OCI-LY3 (cell line): Measurements from ENCODE around the gene LRRTM3.

ENCODE experiments used
- H2AFZ ChIP-seq: fragments of 200-600, 300-600 bp; shearing (Covaris generic); 2 replicates; pipeline ENCODE4 v1.6.0; 2014; ENCODE audit warnings: antibody characterized with exemption, low read depth, low read length
- H3K27ac ChIP-seq: fragments of 200-600, 300-600 bp; sonication (generic); 2 replicates; pipeline ENCODE4 v1.5.1; 2014; ENCODE audit warnings: mild to moderate bottlenecking, low read length, moderate library complexity, mixed read lengths
- H3K27me3 ChIP-seq: fragments of 200-600, 300-600 bp; sonication (generic); 2 replicates; pipeline ENCODE4 v1.6.1; 2014; ENCODE audit warnings: low read depth, low read length, mixed read lengths
- H3K36me3 ChIP-seq: fragments of 200-600, 300-600 bp; sonication (generic); replicated peaks from 2 replicates; pipeline ENCODE3; 2014; ENCODE audit warnings: low read depth, low read length, mixed read lengths
- H3K4me1 ChIP-seq: fragments of 300-600, 200-600 bp; sonication (generic); 2 replicates; pipeline ENCODE4 v1.6.1; 2014; ENCODE audit warnings: low read length, mixed read lengths
- H3K4me2 ChIP-seq: fragments of 200-600, 300-600 bp; sonication (generic); 2 replicates; pipeline ENCODE4 v1.6.1; 2014; ENCODE audit warnings: low read length, mixed read lengths
- H3K4me3 ChIP-seq: fragments of 300-600, 200-600 bp; sonication (generic); 2 replicates; pipeline ENCODE4 v1.5.1; 2014; ENCODE audit warnings: antibody characterized with exemption, mild to moderate bottlenecking, low read length, moderate library complexity
- H3K79me2 ChIP-seq: fragments of 300-600, 200-600 bp; shearing (Covaris generic); 2 replicates; pipeline ENCODE4 v1.6.1; 2014; ENCODE audit warnings: mild to moderate bottlenecking, low read length, mixed read lengths
- H3K9ac ChIP-seq: fragments of 300-600, 200-600 bp; shearing (Covaris generic); 2 replicates; pipeline ENCODE4 v1.6.0; 2014; ENCODE audit warnings: mild to moderate bottlenecking, low read length, moderate library complexity
- H3K9me3 ChIP-seq: fragments of 200-600, 300-600 bp; shearing (Covaris generic); 2 replicates; pipeline ENCODE4 v1.6.1; 2014; ENCODE audit warnings: low read length, mixed read lengths; ENCODE audit not compliant: insufficient read depth
- H4K20me1 ChIP-seq: fragments of 200-600, 300-600 bp; sonication (generic); 2 replicates; pipeline ENCODE4 v1.6.1; 2016; ENCODE audit warnings: low read length, mixed read lengths; ENCODE audit not compliant: insufficient read depth
- CTCF ChIP-seq: fragments of 200-600, 300-600 bp; sonication (generic); IDR thresholded peaks from 2 replicates; pipeline ENCODE4 v1.5.1; 2014; ENCODE audit warnings: antibody characterized with exemption, low read length, low read depth
- EZH2phosphoT487 ChIP-seq: fragments of 200-600 bp; shearing (Covaris generic); IDR thresholded peaks from 2 replicates; pipeline ENCODE4 v1.6.1; 2018; ENCODE audit warnings: antibody characterized with exemption, mixed run types, low read depth

Gene LRRTM3

GRCh38 chr10:66982053-66982420 is 56.2 kb downstream of the LRRTM3 start:
- Histone ChIP-seq H3K79me2 (no peaks in the 10 kb centered on the region), H3K36me3 (no peaks in the 10 kb centered on the region), H3K4me1 (peaks cover 41% of the 10 kb centered on the region), H4K20me1 (no peaks in the 10 kb centered on the region), H3K4me2 (no peak overlapping the region), H3K27me3 (no peaks in the 10 kb centered on the region), H2AFZ (no peak overlapping the region), H3K27ac (no peak overlapping the region), H3K9ac (no peak overlapping the region), H3K9me3 (no peaks in the 10 kb centered on the region), H3K4me3 (no peak overlapping the region)
- no peak for TF ChIP-seq CTCF
- no peak for TF ChIP-seq EZH2phosphoT487

- no peak for TF ChIP-seq EZH2phosphoT487
- TF ChIP-seq CTCF: no peak
- H3K4me3 ChIP-seq: peak overlapping the region; percentile 71
- H2AFZ ChIP-seq: peak overlapping the region; percentile 88
- H3K36me3 ChIP-seq: no peaks in the 10 kb centered on the region
- H3K27me3 ChIP-seq: no peaks in the 10 kb centered on the region
- H3K4me2 ChIP-seq: peak overlapping the region; percentile 84
- H3K27ac ChIP-seq: peak overlapping the region; percentile 37; the same call in 1 of the 2 replicates
- H3K79me2 ChIP-seq: no peaks in the 10 kb centered on the region
- peaks cover 41% of the 10 kb centered on the region for H3K4me1 ChIP-seq
- H3K9ac ChIP-seq: peak overlapping the region; percentile 30
- H3K9me3 ChIP-seq: no peaks in the 10 kb centered on the region
- no peaks in the 10 kb centered on the region for H4K20me1 ChIP-seq
These were observed 57.1 kb downstream of the LRRTM3 start for GRCh38 chr10:66982792-66983474.

- no peak overlapping the region for H3K9ac ChIP-seq
- H2AFZ ChIP-seq: peak overlapping the region; percentile 88
These were observed 57.6 kb downstream of the LRRTM3 start for GRCh38 chr10:66983475-66983818.

More at GRCh38 chr10:66983475-66983818, 57.6 kb downstream of the LRRTM3 start:
- Histone ChIP-seq H3K79me2 (no peaks in the 10 kb centered on the region), H3K27me3 (no peaks in the 10 kb centered on the region), H3K27ac (no peak overlapping the region), H3K4me3 (peak overlapping the region; percentile 71; the same call in 1 of the 2 replicates), H3K9me3 (no peaks in the 10 kb centered on the region), H3K36me3 (no peaks in the 10 kb centered on the region), H3K4me2 (peak overlapping the region; percentile 84), H3K4me1 (peaks cover 41% of the 10 kb centered on the region), H4K20me1 (no peaks in the 10 kb centered on the region)
- TF ChIP-seq CTCF: no peak
- TF ChIP-seq EZH2phosphoT487: no peak
